ENCODE results near the gene ELFN1.

ELFN1 gene

GRCh38 chr7:1749864-1750466 lies 79.9 kb downstream of the ELFN1 start:
- TF ChIP-seq, protein P1, sequence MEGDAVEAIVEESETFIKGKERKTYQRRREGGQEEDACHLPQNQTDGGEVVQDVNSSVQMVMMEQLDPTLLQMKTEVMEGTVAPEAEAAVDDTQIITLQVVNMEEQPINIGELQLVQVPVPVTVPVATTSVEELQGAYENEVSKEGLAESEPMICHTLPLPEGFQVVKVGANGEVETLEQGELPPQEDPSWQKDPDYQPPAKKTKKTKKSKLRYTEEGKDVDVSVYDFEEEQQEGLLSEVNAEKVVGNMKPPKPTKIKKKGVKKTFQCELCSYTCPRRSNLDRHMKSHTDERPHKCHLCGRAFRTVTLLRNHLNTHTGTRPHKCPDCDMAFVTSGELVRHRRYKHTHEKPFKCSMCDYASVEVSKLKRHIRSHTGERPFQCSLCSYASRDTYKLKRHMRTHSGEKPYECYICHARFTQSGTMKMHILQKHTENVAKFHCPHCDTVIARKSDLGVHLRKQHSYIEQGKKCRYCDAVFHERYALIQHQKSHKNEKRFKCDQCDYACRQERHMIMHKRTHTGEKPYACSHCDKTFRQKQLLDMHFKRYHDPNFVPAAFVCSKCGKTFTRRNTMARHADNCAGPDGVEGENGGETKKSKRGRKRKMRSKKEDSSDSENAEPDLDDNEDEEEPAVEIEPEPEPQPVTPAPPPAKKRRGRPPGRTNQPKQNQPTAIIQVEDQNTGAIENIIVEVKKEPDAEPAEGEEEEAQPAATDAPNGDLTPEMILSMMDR (conservative IDR thresholded peaks at IDR 0.05; ENCODE audit: low read depth): no peak
- ChIA-PET POLR2A (ENCODE audit: low non-redundant PET) (no interaction called here), CTCF (interaction anchor here (0.5 to 0.6 kb wide), 2 partner anchors 231 to 410 kb away, joined by 3 to 6 read pairs; no protein-coding TSS in a partner anchor)
- H3K27ac ChIP-seq: no peak overlapping the region
- no peak for DNase-seq (ENCODE audit: low spot score)

GRCh38 chr7:1750541-1751021 lies 80.5 kb downstream of the ELFN1 start:
- TF ChIP-seq, protein P1 (conservative IDR thresholded peaks at IDR 0.05; ENCODE audit: low read depth): no peak
- no peak for DNase-seq (ENCODE audit: low spot score)
- POLR2A ChIA-PET (ENCODE audit: low non-redundant PET): no interaction called here
- H3K27ac ChIP-seq: no peak overlapping the region
- CTCF ChIA-PET: interaction anchor here (0.6 kb wide), 1 partner anchor 231 kb away, joined by 6 read pairs; no protein-coding TSS in a partner anchor

DNA sequence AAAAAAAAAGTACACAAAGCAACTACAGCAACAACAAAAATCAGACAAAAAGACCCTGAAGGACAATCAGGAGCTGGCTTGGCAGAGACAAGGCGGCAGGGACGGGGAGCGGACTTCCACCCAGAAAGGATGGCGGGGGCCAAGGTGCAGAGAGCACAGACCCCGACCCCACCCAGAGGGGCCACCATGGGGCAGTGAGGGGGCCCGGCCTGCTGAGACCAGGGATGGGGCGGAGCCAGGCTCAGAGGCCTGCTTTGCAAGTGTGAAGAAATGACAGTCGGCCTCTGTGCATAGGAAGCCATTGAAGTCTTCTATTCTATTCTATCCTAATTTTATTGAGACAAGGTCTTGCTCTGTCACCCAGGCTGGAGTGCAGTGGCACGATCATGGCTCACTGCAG lies 82.0 kb downstream of the ELFN1 start:
- H3K27ac ChIP-seq: no peak overlapping the region
- CTCF ChIA-PET: no interaction called here
- TF ChIP-seq, protein P1 (conservative IDR thresholded peaks at IDR 0.05; ENCODE audit: low read depth): no peak
- POLR2A ChIA-PET (ENCODE audit: low non-redundant PET): no interaction called here
- DNase-seq (ENCODE audit: low spot score): no peak

GRCh38 chr7:1752771-1753563 lies 82.9 kb downstream of the ELFN1 start:
- TF ChIP-seq, protein P1 (conservative IDR thresholded peaks at IDR 0.05; ENCODE audit: low read depth): no peak
- ChIA-PET POLR2A (ENCODE audit: low non-redundant PET) (no interaction called here), CTCF (no interaction called here)
- H3K27ac ChIP-seq: no peak overlapping the region
- DNase-seq (ENCODE audit: low spot score): no peak

DNA sequence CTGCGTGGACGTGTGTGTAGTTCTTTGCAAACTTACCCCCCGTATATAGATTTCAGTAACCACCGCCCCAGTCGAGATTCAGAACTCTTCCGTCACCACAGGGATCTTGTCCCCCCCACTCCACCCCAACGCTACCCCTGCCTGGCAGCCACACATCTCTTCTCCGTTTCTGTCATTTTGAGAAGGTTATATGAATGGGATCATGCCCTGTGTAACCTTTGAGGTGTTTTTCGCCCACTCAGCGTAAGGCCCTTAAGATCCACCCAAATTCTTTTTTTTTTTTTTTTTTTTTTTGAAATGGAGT lies 83.4 kb downstream of the ELFN1 start:
- ChIA-PET POLR2A (ENCODE audit: low non-redundant PET) (no interaction called here), CTCF (no interaction called here)
- TF ChIP-seq, protein P1 (conservative IDR thresholded peaks at IDR 0.05; ENCODE audit: low read depth): no peak
- H3K27ac ChIP-seq: no peak overlapping the region
- no peak for DNase-seq (ENCODE audit: low spot score)

DNA sequence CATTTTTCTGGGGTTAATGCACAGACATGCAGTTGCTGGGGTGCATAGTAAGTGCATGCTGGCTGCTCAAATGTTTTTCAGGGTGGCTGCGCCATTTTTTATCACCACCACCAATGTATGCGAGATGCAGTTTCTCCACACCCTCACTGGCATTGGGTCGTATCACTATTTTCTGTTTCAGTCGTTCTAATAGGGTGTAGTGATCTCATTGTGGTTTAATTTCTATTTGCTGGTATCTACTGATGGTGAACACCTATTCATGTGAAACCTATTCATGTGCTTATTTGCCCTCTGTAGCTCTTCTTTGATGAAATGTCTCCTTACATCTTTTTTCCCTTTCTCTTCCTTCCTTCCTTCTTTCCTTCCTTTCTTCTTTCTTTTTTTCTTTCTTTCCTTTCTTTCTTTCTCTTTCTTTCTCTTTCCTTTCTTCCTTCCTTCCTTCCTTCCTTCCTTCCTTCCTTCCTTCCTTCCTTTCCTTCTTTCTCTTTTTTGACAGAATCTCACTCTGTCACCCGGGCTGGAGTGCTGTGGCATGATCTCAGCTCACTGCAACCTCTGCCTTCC lies 84.3 kb downstream of the ELFN1 start:
- POLR2A ChIA-PET (ENCODE audit: low non-redundant PET): no interaction called here
- H3K27ac ChIP-seq: no peak overlapping the region
- DNase-seq (ENCODE audit: low spot score): no peak
- CTCF ChIA-PET: no interaction called here
- TF ChIP-seq, protein P1 (conservative IDR thresholded peaks at IDR 0.05; ENCODE audit: low read depth): no peak

Measured in RWPE1 (cell line).